ENCODE data around the gene ZNF124.

DNA sequence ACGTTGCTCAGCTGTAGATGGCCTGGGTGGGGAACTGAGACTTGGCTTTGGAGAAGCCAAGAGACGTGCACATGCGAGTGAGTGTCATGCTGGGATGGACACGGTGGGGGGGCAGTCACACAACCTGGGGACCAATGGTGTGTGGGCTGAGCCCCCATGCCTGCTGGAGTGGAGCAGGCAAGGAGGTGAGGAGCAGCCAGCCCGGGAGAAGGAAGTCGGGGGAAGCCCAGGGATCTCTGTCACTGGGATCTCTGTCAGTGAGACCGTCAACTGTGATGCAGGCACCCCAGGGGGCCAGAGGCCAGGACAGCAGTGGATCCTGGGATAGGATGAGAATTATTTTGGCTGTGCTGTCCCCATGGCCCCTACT is 56.7 kb downstream of the ZNF124 start:
- TF ChIP-seq, protein P1, sequence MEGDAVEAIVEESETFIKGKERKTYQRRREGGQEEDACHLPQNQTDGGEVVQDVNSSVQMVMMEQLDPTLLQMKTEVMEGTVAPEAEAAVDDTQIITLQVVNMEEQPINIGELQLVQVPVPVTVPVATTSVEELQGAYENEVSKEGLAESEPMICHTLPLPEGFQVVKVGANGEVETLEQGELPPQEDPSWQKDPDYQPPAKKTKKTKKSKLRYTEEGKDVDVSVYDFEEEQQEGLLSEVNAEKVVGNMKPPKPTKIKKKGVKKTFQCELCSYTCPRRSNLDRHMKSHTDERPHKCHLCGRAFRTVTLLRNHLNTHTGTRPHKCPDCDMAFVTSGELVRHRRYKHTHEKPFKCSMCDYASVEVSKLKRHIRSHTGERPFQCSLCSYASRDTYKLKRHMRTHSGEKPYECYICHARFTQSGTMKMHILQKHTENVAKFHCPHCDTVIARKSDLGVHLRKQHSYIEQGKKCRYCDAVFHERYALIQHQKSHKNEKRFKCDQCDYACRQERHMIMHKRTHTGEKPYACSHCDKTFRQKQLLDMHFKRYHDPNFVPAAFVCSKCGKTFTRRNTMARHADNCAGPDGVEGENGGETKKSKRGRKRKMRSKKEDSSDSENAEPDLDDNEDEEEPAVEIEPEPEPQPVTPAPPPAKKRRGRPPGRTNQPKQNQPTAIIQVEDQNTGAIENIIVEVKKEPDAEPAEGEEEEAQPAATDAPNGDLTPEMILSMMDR (IDR thresholded peaks at IDR 0.05): no peak
- TF ChIP-seq EZH2 (IDR thresholded peaks at IDR 0.05; ENCODE audit: borderline replicate concordance, insufficient read depth, low read depth, low read length, poor library complexity, severe bottlenecking): no peak

Measured in B cell (primary cell).